Esophagus muscularis mucosa (tissue), 3 donors: ENCODE results near the gene PDE8A.

ENCODE experiments used
- POLR2AphosphoS5 ChIP-seq, 2 donors: sonication (generic); formaldehyde crosslinking; IDR thresholded peaks; one replicate each; pipeline ENCODE4 v1.6.1; 2017; ENCODE audit warnings: antibody characterized with exemption in 2 of 2
- TF ChIP-seq, protein P1 (sequence below), 3 experiments: fragments of 200-600 bp in 2 of 3; fragments of 450-650 bp in 1 of 3; sonication (generic) in 2 of 3; IDR thresholded peaks; one replicate each; pipeline ENCODE4 v1.5.1; 2017 to 2019; ENCODE audit warnings: antibody characterized with exemption in 3 of 3, mild to moderate bottlenecking in 2 of 3, moderate library complexity in 1 of 3

DNA sequence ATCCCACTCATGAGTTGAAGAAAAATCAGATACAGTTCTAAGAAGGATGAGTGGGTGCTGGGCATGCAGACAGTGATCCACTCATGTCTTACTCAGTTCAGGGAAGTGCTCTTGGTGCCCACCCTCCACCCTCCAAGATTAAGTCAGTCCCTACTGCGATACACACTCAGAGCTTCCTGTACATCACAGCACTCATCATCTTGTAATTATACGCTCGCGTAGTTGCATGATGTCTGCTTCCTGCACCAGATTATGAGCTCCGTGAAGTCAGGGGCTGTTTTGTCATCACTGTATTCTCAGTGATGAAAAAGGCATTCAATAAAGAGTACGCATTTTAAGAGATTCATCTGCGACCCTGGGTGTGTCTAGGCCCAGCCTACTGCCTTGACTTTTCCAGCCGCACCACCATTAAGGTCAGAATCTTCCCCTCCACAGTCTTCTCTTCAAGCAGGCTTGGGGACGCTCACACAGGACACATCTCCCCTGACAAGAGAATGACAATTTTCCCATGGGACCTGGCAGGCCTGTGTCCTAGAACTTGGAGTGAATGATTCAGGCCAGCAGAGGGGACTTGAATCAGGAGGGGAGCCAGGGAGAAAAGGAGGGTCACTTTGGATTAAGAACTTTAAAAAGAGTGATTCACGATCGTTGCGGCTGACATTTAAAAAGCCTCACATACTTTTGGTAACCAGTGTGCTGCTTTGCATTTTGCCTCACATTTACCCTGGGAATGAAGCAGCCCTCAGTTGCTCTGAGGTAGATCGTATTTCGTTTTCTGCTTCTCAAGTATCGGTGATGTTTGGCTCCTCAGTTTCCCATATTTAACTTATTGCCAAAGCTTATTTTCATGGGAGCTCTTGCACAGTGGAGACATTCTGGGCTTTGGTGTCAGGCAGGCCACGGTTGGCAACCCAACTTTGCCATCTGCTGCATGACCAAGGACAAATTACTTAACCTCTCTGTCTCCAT, 7.9 kb upstream of the PDE8A start:
- TF ChIP-seq, protein P1, sequence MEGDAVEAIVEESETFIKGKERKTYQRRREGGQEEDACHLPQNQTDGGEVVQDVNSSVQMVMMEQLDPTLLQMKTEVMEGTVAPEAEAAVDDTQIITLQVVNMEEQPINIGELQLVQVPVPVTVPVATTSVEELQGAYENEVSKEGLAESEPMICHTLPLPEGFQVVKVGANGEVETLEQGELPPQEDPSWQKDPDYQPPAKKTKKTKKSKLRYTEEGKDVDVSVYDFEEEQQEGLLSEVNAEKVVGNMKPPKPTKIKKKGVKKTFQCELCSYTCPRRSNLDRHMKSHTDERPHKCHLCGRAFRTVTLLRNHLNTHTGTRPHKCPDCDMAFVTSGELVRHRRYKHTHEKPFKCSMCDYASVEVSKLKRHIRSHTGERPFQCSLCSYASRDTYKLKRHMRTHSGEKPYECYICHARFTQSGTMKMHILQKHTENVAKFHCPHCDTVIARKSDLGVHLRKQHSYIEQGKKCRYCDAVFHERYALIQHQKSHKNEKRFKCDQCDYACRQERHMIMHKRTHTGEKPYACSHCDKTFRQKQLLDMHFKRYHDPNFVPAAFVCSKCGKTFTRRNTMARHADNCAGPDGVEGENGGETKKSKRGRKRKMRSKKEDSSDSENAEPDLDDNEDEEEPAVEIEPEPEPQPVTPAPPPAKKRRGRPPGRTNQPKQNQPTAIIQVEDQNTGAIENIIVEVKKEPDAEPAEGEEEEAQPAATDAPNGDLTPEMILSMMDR (IDR thresholded peaks at IDR 0.05): no peak
- TF ChIP-seq POLR2AphosphoS5 (IDR thresholded peaks at IDR 0.05): no peak
